Breast epithelium (tissue), 3 donors: ENCODE data around the gene MT4.

Experiments used
- CTCF ChIP-seq, 3 donors: fragments of 450-650 bp; IDR thresholded peaks; one replicate each; pipeline ENCODE4 v1.5.1; 2016 to 2017; ENCODE audit warnings: antibody characterized with exemption in 3 of 3, mild to moderate bottlenecking in 3 of 3, moderate library complexity in 3 of 3
- POLR2A ChIP-seq: fragments of 450-650 bp; IDR thresholded peaks from one replicate; pipeline ENCODE4 v1.6.1; 2016; ENCODE audit warnings: antibody characterized with exemption, mild to moderate bottlenecking, moderate library complexity
- POLR2AphosphoS5 ChIP-seq, 3 donors: sonication (generic); formaldehyde crosslinking; IDR thresholded peaks; one replicate each; pipeline ENCODE4 v1.6.1; 2017; ENCODE audit warnings: antibody characterized with exemption in 3 of 3

- TF ChIP-seq CTCF (IDR thresholded peaks at IDR 0.05) (peak in 2 of 3 donors; percentile 54 to 59), POLR2A (no peak), POLR2AphosphoS5 (IDR thresholded peaks at IDR 0.05) (no peak)
Measured at GRCh38 chr16:56603589-56603988, 38.7 kb downstream of the MT4 start.
